GM23338 (cell line): ENCODE data around the gene C2CD4A. TPM values are rescaled to one million over a fixed set of nuclear protein-coding genes. Genes with fewer than 3 reads are reported as not detected.

Experiments used
- ATAC-seq: fragments of 200-7000 bp; cut with Tn5 transposase; 3 replicates; pipeline ENCODE4 v1.9.1; 2020
- DNase-seq: peaks from one replicate; pipeline ENCODE4 v3.0.0-alpha.2; 2015; ENCODE audit warnings: low spot score
- H2AFZ ChIP-seq: fragments of 200-600 bp; sonication (generic); 2 replicates; pipeline ENCODE4 v1.8.0; 2016; ENCODE audit warnings: antibody characterized with exemption, mild to moderate bottlenecking, moderate library complexity
- H3F3A ChIP-seq: fragments of 200-600 bp; sonication (generic); replicated peaks from 2 replicates; pipeline ENCODE4 v1.8.0; 2017; ENCODE audit warnings: antibody characterized with exemption, mixed run types, low read depth
- H3K27ac ChIP-seq: fragments of 200-600 bp; sonication (generic); 2 replicates; pipeline ENCODE4 v1.6.1; 2016; ENCODE audit warnings: low read depth
- H3K27me3 ChIP-seq: fragments of 200-600 bp; sonication (generic); 2 replicates; pipeline ENCODE4 v1.8.0; 2016; ENCODE audit warnings: mild to moderate bottlenecking, mixed run types, moderate library complexity; ENCODE audit not compliant: insufficient read depth
- H3K36me3 ChIP-seq: fragments of 200-600 bp; sonication (generic); 2 replicates; pipeline ENCODE4 v1.8.0; 2016; ENCODE audit warnings: mild to moderate bottlenecking; ENCODE audit not compliant: insufficient read depth
- H3K4me1 ChIP-seq: fragments of 200-600 bp; sonication (generic); 2 replicates; pipeline ENCODE4 v1.8.0; 2016; ENCODE audit warnings: mild to moderate bottlenecking, moderate library complexity; ENCODE audit not compliant: insufficient read depth
- H3K4me2 ChIP-seq: fragments of 200-600 bp; sonication (generic); 2 replicates; pipeline ENCODE4 v1.7.1; 2017; ENCODE audit warnings: mixed run types
- H3K4me3 ChIP-seq: fragments of 200-600 bp; sonication (generic); 2 replicates; pipeline ENCODE4 v1.6.1; 2016; ENCODE audit warnings: mixed run types
- H3K79me2 ChIP-seq: fragments of 200-600 bp; sonication (generic); replicated peaks from 2 replicates; pipeline ENCODE4 v1.8.0; 2017; ENCODE audit warnings: mild to moderate bottlenecking; ENCODE audit not compliant: insufficient read depth
- H3K9me2 ChIP-seq: fragments of 200-600 bp; sonication (generic); 2 replicates; pipeline ENCODE4 v1.8.0; 2017; ENCODE audit not compliant: insufficient read depth
- H4K20me1 ChIP-seq: fragments of 200-600 bp; sonication (generic); replicated peaks from 2 replicates; pipeline ENCODE4 v1.8.0; 2017; ENCODE audit warnings: mild to moderate bottlenecking; ENCODE audit not compliant: insufficient read depth
- H3K27ac Mint-ChIP-seq: 2 replicates; pipeline ENCODE4 v1.8.0; 2020; ENCODE audit warnings: inconsistent platforms, mild to moderate bottlenecking, moderate library complexity, mixed read lengths
- H3K27me3 Mint-ChIP-seq: 3 replicates; pipeline ENCODE4 v1.8.0; 2022; ENCODE audit warnings: low read depth, mild to moderate bottlenecking, moderate library complexity, mixed read lengths, inconsistent platforms; ENCODE audit not compliant: insufficient read depth, poor library complexity
- H3K36me3 Mint-ChIP-seq: 3 replicates; pipeline ENCODE4 v1.8.0; 2021; ENCODE audit warnings: low read depth, mild to moderate bottlenecking, inconsistent platforms, moderate library complexity, mixed read lengths
- H3K4me1 Mint-ChIP-seq: 3 replicates; pipeline ENCODE4 v1.8.0; 2020; ENCODE audit warnings: mild to moderate bottlenecking, inconsistent platforms, mixed read lengths
- H3K4me3 Mint-ChIP-seq: 3 replicates; pipeline ENCODE4 v1.8.0; 2021; ENCODE audit warnings: moderate library complexity, mild to moderate bottlenecking, inconsistent platforms, mixed read lengths
- H3K9me3 Mint-ChIP-seq: 3 replicates; pipeline ENCODE4 v1.8.0; 2020; ENCODE audit warnings: moderate library complexity, mild to moderate bottlenecking, inconsistent platforms, mixed read lengths
- CREB1 ChIP-seq: fragments of 250-450 bp; sonication (Bioruptor Pico); IDR thresholded peaks from 2 replicates; pipeline ENCODE4 v1.5.0; 2020; ENCODE audit warnings: low read depth, mild to moderate bottlenecking, moderate library complexity
- EZH2 ChIP-seq: fragments of 200-600 bp; sonication (generic); IDR thresholded peaks from one replicate; pipeline ENCODE4 v1.8.0; 2017; ENCODE audit warnings: antibody characterized with exemption, mild to moderate bottlenecking, low read depth; ENCODE audit not compliant: unreplicated experiment
- EZH2phosphoT487 ChIP-seq: fragments of 200-600 bp; sonication (generic); IDR thresholded peaks from one replicate; pipeline ENCODE4 v1.8.1; 2018; ENCODE audit warnings: antibody characterized with exemption; ENCODE audit not compliant: unreplicated experiment
- JUNB ChIP-seq: IDR thresholded peaks from one replicate; pipeline ENCODE4 v1.6.1; 2016; ENCODE audit warnings: antibody characterized with exemption; ENCODE audit not compliant: unreplicated experiment
- NANOG ChIP-seq: IDR thresholded peaks from 2 replicates; pipeline ENCODE4 v1.6.1; 2016; ENCODE audit warnings: antibody characterized with exemption, borderline replicate concordance
- STAT1 ChIP-seq: IDR thresholded peaks from one replicate; pipeline ENCODE4 v1.6.1; 2016; ENCODE audit warnings: antibody characterized with exemption; ENCODE audit not compliant: unreplicated experiment
- ZNF114 ChIP-seq: fragments of 250-450 bp; sonication (Bioruptor Pico); IDR thresholded peaks from 2 replicates; pipeline ENCODE4 v1.5.0; 2020; ENCODE audit warnings: mild to moderate bottlenecking, moderate library complexity
- ZNF331 ChIP-seq: fragments of 250-450 bp; sonication (Bioruptor Pico); IDR thresholded peaks from 2 replicates; pipeline ENCODE4 v1.5.0; 2020; ENCODE audit warnings: low read depth, mild to moderate bottlenecking, moderate library complexity
- polyA plus RNA-seq: library from polyadenylated mRNA; unstranded; fragments of >200 nt; fragmentation: Nextera tagmentation; extraction: Ambion mirVana; gene quantifications from 2 replicates; pipeline ENCODE4 v1.2.1, GENCODE V29; 2016
- total RNA-seq: library from RNA; depleted of rRNA; stranded (reverse); fragments of >200 nt; shearing (Covaris generic); gene quantifications from 2 replicates; pipeline ENCODE4 v1.2.3, GENCODE V29; 2014
- TF ChIP-seq, protein P1 (sequence below): fragments of 250-450 bp; sonication (Bioruptor Pico); IDR thresholded peaks from 2 replicates; pipeline ENCODE4 v1.5.0; 2020; ENCODE audit warnings: mild to moderate bottlenecking, moderate library complexity

C2CD4A gene
- total and polyA plus RNA-seq, 2 experiments from 2014 or later: 0.07 TPM; not detected in 1

GRCh38 chr15:62088353-62088693, 21.5 kb downstream of the C2CD4A start (continued):
- TF ChIP-seq, protein P1, sequence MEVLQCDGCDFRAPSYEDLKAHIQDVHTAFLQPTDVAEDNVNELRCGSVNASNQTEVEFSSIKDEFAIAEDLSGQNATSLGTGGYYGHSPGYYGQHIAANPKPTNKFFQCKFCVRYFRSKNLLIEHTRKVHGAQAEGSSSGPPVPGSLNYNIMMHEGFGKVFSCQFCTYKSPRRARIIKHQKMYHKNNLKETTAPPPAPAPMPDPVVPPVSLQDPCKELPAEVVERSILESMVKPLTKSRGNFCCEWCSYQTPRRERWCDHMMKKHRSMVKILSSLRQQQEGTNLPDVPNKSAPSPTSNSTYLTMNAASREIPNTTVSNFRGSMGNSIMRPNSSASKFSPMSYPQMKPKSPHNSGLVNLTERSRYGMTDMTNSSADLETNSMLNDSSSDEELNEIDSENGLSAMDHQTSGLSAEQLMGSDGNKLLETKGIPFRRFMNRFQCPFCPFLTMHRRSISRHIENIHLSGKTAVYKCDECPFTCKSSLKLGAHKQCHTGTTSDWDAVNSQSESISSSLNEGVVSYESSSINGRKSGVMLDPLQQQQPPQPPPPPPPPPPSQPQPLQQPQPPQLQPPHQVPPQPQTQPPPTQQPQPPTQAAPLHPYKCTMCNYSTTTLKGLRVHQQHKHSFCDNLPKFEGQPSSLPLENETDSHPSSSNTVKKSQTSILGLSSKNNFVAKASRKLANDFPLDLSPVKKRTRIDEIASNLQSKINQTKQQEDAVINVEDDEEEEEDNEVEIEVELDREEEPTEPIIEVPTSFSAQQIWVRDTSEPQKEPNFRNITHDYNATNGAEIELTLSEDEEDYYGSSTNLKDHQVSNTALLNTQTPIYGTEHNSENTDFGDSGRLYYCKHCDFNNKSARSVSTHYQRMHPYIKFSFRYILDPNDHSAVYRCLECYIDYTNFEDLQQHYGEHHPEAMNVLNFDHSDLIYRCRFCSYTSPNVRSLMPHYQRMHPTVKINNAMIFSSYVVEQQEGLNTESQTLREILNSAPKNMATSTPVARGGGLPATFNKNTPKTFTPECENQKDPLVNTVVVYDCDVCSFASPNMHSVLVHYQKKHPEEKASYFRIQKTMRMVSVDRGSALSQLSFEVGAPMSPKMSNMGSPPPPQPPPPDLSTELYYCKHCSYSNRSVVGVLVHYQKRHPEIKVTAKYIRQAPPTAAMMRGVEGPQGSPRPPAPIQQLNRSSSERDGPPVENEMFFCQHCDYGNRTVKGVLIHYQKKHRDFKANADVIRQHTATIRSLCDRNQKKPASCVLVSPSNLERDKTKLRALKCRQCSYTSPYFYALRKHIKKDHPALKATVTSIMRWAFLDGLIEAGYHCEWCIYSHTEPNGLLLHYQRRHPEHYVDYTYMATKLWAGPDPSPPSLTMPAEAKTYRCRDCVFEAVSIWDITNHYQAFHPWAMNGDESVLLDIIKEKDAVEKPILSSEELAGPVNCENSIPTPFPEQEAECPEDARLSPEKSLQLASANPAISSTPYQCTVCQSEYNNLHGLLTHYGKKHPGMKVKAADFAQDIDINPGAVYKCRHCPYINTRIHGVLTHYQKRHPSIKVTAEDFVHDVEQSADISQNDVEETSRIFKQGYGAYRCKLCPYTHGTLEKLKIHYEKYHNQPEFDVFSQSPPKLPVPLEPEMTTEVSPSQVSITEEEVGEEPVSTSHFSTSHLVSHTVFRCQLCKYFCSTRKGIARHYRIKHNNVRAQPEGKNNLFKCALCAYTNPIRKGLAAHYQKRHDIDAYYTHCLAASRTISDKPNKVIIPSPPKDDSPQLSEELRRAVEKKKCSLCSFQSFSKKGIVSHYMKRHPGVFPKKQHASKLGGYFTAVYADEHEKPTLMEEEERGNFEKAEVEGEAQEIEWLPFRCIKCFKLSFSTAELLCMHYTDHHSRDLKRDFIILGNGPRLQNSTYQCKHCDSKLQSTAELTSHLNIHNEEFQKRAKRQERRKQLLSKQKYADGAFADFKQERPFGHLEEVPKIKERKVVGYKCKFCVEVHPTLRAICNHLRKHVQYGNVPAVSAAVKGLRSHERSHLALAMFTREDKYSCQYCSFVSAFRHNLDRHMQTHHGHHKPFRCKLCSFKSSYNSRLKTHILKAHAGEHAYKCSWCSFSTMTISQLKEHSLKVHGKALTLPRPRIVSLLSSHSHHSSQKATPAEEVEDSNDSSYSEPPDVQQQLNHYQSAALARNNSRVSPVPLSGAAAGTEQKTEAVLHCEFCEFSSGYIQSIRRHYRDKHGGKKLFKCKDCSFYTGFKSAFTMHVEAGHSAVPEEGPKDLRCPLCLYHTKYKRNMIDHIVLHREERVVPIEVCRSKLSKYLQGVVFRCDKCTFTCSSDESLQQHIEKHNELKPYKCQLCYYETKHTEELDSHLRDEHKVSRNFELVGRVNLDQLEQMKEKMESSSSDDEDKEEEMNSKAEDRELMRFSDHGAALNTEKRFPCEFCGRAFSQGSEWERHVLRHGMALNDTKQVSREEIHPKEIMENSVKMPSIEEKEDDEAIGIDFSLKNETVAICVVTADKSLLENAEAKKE: no peak
- TF ChIP-seq EZH2: no peak
- TF ChIP-seq EZH2phosphoT487: no peak
- TF ChIP-seq STAT1: no peak
- TF ChIP-seq ZNF331: no peak

DNA sequence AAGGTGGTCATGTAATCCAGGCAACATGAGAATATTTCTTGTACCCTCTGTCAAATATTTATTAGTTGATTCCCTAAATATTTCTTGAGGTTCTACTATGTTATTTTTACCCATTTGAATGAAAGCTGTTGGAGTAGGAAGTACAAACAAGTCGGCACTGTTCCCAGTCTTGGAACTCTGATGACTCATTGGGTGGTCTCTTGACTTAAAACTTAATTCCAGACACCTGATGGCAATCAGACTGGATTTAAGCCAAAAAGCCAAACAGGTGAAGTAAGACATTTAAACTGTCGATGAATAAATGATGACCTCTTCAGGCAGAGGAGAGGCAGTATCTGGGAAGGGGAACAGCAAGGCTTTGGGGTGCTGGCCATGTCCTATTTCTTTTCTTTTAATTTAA, 22.8 kb downstream of the C2CD4A start:
- no peaks in the 10 kb centered on the region for H3K9me2 ChIP-seq
- no peak for ATAC-seq
- H3K4me2 ChIP-seq: no peak overlapping the region
- no peak for TF ChIP-seq EZH2phosphoT487
- TF ChIP-seq, protein P1: no peak
- TF ChIP-seq CREB1: no peak
- no peak for TF ChIP-seq STAT1
- TF ChIP-seq EZH2: no peak
- TF ChIP-seq NANOG: no peak
- no peak for TF ChIP-seq JUNB
- no peak for TF ChIP-seq ZNF114
- TF ChIP-seq ZNF331: no peak
- DNase-seq: no peak
- Mint-ChIP-seq H3K4me3 (no peak overlapping the region), H3K36me3 (peaks cover 1% of the 10 kb centered on the region; the same call in 1 of the 3 replicates), H3K4me1 (peaks cover 1% of the 10 kb centered on the region; the same call in 1 of the 3 replicates), H3K9me3 (peaks cover 4% of the 10 kb centered on the region; the same call in 1 of the 3 replicates), H3K27ac (no peak overlapping the region), H3K27me3 (no peaks in the 10 kb centered on the region)
- no peaks in the 10 kb centered on the region for H4K20me1 ChIP-seq
- H2AFZ ChIP-seq: no peak overlapping the region
- H3K4me1 ChIP-seq: no peaks in the 10 kb centered on the region
- no peaks in the 10 kb centered on the region for H3K36me3 ChIP-seq
- H3K79me2 ChIP-seq: no peaks in the 10 kb centered on the region
- no peaks in the 10 kb centered on the region for H3K27me3 ChIP-seq
- no peak overlapping the region for H3K27ac ChIP-seq
- H3K4me3 ChIP-seq: no peak overlapping the region
- no peaks in the 10 kb centered on the region for H3F3A ChIP-seq
